Breast epithelium (tissue), 4 donors: ENCODE measurements around the gene PHOSPHO1. TPM values are rescaled to one million over a fixed set of nuclear protein-coding genes. Genes with fewer than 3 reads are reported as not detected.
"Not testable (repeated sequence)": the region's sequence is repeated elsewhere in the genome, so short reads cannot be mapped to it uniquely, and the experiment has no call there.

Experiments used
- DNase-seq, 2 donors: peaks; one replicate each; pipeline ENCODE4 v3.0.0-alpha.2; 2019; ENCODE audit warnings: low spot score in 2 of 2
- H3K27ac ChIP-seq, 2 donors: fragments of 200-600 bp; sonication (generic) in 1 of 2; one replicate each; pipeline ENCODE4 v1.5.1; 2016 to 2019; ENCODE audit warnings: mild to moderate bottlenecking in 1 of 2
- H3K27me3 ChIP-seq, 2 donors: fragments of 200-600 bp; sonication (generic) in 1 of 2; one replicate each; pipeline versions ENCODE4 v1.5.1 to v1.6.0; 2017 to 2019; ENCODE audit warnings: control low read depth in 1 of 2, mild to moderate bottlenecking in 1 of 2
- H3K36me3 ChIP-seq: fragments of 200-600 bp; one replicate; pipeline ENCODE4 v1.5.1; 2019
- H3K4me1 ChIP-seq, 2 donors: fragments of 200-600 bp; sonication (generic); one replicate each; pipeline ENCODE4 v1.5.1; 2016 to 2019; ENCODE audit warnings: control low read depth in 1 of 2
- H3K4me3 ChIP-seq, 3 donors: fragments of 200-600 bp; sonication (generic); 1 replicate in 2 of 3; 2 replicates in 1 of 3; pipeline ENCODE4 v1.5.1; 2016 to 2019; ENCODE audit warnings: mild to moderate bottlenecking in 3 of 3, moderate library complexity in 2 of 3
- H3K9me3 ChIP-seq, 2 donors: fragments of 200-600 bp; sonication (generic) in 1 of 2; one replicate each; pipeline ENCODE4 v1.5.1; 2016 to 2019; ENCODE audit warnings: control low read depth in 1 of 2
- POLR2A ChIP-seq: fragments of 450-650 bp; IDR thresholded peaks from one replicate; pipeline ENCODE4 v1.6.1; 2016; ENCODE audit warnings: antibody characterized with exemption, mild to moderate bottlenecking, moderate library complexity
- POLR2AphosphoS5 ChIP-seq, 3 donors: sonication (generic); formaldehyde crosslinking; IDR thresholded peaks; one replicate each; pipeline ENCODE4 v1.6.1; 2017; ENCODE audit warnings: antibody characterized with exemption in 3 of 3
- intact Hi-C: fragments of 100-400 bp; cut with DNase I; formaldehyde crosslinking; loops from one replicate; pipeline ENCODE4 v1.15.1; 2023; ENCODE audit warnings: low total_unique reads
- total RNA-seq, 3 donors: library from RNA; depleted of rRNA; stranded (reverse); fragments of >200 nt; gene quantifications; one replicate each; pipeline ENCODE4 v1.1.0, GENCODE V29; 2016
- TF ChIP-seq, protein P1 (sequence below), 3 donors: fragments of 450-650 bp; IDR thresholded peaks; one replicate each; pipeline ENCODE4 v1.5.1; 2016 to 2017; ENCODE audit warnings: antibody characterized with exemption in 3 of 3, mild to moderate bottlenecking in 3 of 3, moderate library complexity in 3 of 3

The PHOSPHO1 gene
- total RNA-seq, 3 donors from 2014 or later: 0.33 to 0.88 TPM; not detected in 1

DNA sequence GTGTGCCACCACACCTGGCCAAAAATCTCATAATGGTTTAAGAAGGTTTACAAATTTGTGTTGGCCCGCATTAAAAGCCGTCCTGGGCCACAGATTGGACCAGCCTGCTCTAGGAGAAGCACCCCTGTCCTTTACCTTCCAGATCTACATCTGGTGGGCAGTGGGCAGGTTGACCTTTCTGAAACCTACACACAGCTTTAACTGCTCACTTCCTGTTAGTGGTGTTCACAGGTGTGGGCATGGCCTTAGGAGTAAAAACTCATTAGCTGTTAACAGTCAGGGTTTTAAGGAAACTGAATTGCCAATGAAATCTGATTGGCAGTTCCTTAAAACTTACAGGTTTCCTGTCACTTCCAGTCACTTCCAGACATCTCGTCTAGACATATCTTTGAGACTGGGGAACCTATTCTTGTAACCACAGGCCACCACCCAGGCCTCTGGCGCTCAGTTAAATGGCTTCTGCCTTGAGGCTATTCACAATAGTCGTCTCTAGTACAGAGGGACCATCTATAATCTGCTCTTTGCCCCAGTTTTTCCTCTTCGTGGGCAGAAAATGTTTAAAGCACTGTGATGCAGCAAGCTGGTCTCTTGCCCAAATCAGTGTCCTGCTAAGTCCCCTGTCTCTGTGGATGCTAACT lies 49.5 kb downstream of the PHOSPHO1 start:
- Histone ChIP-seq H3K4me3 (no peak overlapping the region), H3K36me3 (no peaks in the 10 kb centered on the region), H3K27me3 (peaks cover 0 to 3% of the 10 kb centered on the region in 2 donors), H3K9me3 (peaks cover 8 to 20% of the 10 kb centered on the region in 2 donors), H3K27ac (no peak overlapping the region), H3K4me1 (no peaks in the 10 kb centered on the region)
- TF ChIP-seq POLR2A (no peak), POLR2AphosphoS5 (IDR thresholded peaks at IDR 0.05) (no peak)
- TF ChIP-seq, protein P1, sequence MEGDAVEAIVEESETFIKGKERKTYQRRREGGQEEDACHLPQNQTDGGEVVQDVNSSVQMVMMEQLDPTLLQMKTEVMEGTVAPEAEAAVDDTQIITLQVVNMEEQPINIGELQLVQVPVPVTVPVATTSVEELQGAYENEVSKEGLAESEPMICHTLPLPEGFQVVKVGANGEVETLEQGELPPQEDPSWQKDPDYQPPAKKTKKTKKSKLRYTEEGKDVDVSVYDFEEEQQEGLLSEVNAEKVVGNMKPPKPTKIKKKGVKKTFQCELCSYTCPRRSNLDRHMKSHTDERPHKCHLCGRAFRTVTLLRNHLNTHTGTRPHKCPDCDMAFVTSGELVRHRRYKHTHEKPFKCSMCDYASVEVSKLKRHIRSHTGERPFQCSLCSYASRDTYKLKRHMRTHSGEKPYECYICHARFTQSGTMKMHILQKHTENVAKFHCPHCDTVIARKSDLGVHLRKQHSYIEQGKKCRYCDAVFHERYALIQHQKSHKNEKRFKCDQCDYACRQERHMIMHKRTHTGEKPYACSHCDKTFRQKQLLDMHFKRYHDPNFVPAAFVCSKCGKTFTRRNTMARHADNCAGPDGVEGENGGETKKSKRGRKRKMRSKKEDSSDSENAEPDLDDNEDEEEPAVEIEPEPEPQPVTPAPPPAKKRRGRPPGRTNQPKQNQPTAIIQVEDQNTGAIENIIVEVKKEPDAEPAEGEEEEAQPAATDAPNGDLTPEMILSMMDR (IDR thresholded peaks at IDR 0.05): no peak
- intact Hi-C loops: no loop called here
- no peak for DNase-seq

DNA sequence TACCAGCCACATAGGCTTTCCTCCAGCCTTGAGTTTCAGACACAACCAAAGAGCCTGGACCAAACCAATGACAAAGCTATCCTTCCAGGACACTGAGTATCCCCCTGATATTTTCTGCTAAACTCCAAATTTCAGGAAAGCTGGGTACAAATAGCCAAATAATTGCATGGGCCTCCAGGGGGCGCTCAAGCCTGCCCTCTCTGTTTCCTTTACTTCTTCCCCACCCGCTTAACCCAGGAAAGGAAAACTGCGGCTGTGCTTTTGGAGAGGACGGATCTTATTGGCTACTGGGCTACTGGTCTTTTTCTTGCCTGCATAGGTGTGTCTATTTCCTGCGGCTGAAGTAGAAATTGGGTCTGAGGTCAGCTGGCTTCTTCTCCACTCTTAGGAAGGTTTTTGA lies 50.3 kb downstream of the PHOSPHO1 start:
- intact Hi-C loops: no loop called here
- TF ChIP-seq POLR2AphosphoS5 (IDR thresholded peaks at IDR 0.05): no peak
- TF ChIP-seq, protein P1 (IDR thresholded peaks at IDR 0.05): peak; percentile 49 to 69 (median 64)

DNA sequence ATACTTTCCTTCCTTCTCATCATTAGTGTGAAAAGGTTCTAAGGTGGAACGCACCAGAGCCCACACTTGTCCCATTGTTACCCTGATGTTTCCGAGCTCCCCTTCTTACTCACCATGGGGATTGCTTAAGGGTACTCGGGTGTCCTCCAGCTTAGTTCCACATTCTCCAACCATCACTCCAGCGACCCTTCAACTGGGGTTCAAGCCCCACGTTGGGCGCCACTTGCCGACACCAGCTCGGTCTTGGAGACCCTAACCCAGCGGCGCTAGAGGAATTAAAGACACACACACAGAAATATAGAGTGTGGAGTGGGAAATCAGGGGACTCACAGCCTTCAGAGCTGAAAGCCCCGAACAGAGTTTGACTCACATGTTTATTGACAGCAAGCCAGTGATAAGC lies 54.6 kb downstream of the PHOSPHO1 start:
- intact Hi-C loops, H3K27ac ChIP-seq, H3K4me3 ChIP-seq: not testable (repeated sequence)

More for the DNA sequence above, 50.3 kb downstream of the PHOSPHO1 start:
- peak in 1 of 2 donors; percentile 61 for DNase-seq
- H3K9me3 ChIP-seq: peaks cover 16 to 25% of the 10 kb centered on the region in 2 donors
- H3K4me3 ChIP-seq: no peak overlapping the region
- H3K27ac ChIP-seq: no peak overlapping the region
- no peaks in the 10 kb centered on the region for H3K4me1 ChIP-seq
- peaks cover 0 to 3% of the 10 kb centered on the region in 2 donors for H3K27me3 ChIP-seq
- no peaks in the 10 kb centered on the region for H3K36me3 ChIP-seq

More for the DNA sequence above, 54.6 kb downstream of the PHOSPHO1 start:
- H3K27me3 ChIP-seq, DNase-seq, H3K4me1 ChIP-seq, H3K36me3 ChIP-seq: not testable (repeated sequence)
- peaks cover 20 to 24% of the 10 kb centered on the region in 2 donors for H3K9me3 ChIP-seq

Other genes starting within 250 kb of the PHOSPHO1 start
- gene IGF2BP1, start 233.4 kb downstream of the PHOSPHO1 start, total RNA-seq: not detected
- gene B4GALNT2, start 98.0 kb downstream of the PHOSPHO1 start, total RNA-seq: under 1 TPM in 2 of 3 donors, not detected in 1; 0.15 to 0.66 TPM
- under 1 TPM in 2 of 3 donors, not detected in 1; 0.48 to 0.66 TPM for gene GNGT2, start 20.2 kb downstream of the PHOSPHO1 start, total RNA-seq
- 1 to 10 TPM; 1.9 to 5.2 (median 5.1) TPM for gene ABI3, start 20.1 kb downstream of the PHOSPHO1 start, total RNA-seq
- gene ZNF652, start 131.5 kb upstream of the PHOSPHO1 start, total RNA-seq: 100 to 1,000 TPM in 1 of 3 donors, 10 to 100 TPM in 2; 34.2 to 157 (median 72.4) TPM
- 100 to 1,000 TPM; 100 to 110 (median 108) TPM for gene PHB1, start 184.1 kb upstream of the PHOSPHO1 start, total RNA-seq